Liver (tissue), 9 donors: ENCODE results near the gene GNAT1. TPM values are rescaled to one million over a fixed set of nuclear protein-coding genes. Genes with fewer than 3 reads are reported as not detected.

ENCODE experiments used
- DNase-seq: peaks from one replicate; pipeline ENCODE4 v3.0.0-alpha.2; 2017; ENCODE audit warnings: low spot score
- H3K27ac ChIP-seq, 2 donors: one replicate each; pipeline ENCODE4 v1.7.0; 2013; ENCODE audit warnings: inconsistent platforms in 2 of 2, low read length in 2 of 2, control low read depth in 1 of 2, low read depth in 1 of 2, mild to moderate bottlenecking in 1 of 2
- H3K27me3 ChIP-seq, 4 donors: one replicate each; pipeline versions ENCODE4 v1.6.1 to v1.7.0; 2013; ENCODE audit warnings: low read length in 3 of 4, inconsistent platforms in 1 of 4, mild to moderate bottlenecking in 1 of 4, moderate library complexity in 1 of 4; ENCODE audit not compliant: control insufficient read depth in 4 of 4, insufficient read depth in 4 of 4
- H3K36me3 ChIP-seq, 4 donors: one replicate each; pipeline versions ENCODE4 v1.6.1 to v1.7.0; 2013; ENCODE audit warnings: low read length in 3 of 4, mild to moderate bottlenecking in 3 of 4, low read depth in 1 of 4, moderate library complexity in 1 of 4; ENCODE audit not compliant: control insufficient read depth in 4 of 4, insufficient read depth in 3 of 4
- H3K4me1 ChIP-seq, 4 donors: one replicate each; pipeline versions ENCODE4 v1.6.1 to v1.7.0; 2013; ENCODE audit warnings: low read length in 3 of 4, mild to moderate bottlenecking in 3 of 4, moderate library complexity in 1 of 4; ENCODE audit not compliant: control insufficient read depth in 4 of 4, insufficient read depth in 4 of 4
- H3K4me3 ChIP-seq, 3 donors: one replicate each; pipeline versions ENCODE4 v1.6.1 to v1.7.0; 2013; ENCODE audit warnings: low read length in 3 of 3, control low read depth in 1 of 3, low read depth in 1 of 3, mild to moderate bottlenecking in 1 of 3
- H3K9ac ChIP-seq, 2 donors: one replicate each; pipeline ENCODE4 v1.7.0; 2013; ENCODE audit warnings: low read length in 2 of 2, mild to moderate bottlenecking in 2 of 2, moderate library complexity in 2 of 2, control low read depth in 1 of 2, low read depth in 1 of 2
- H3K9me3 ChIP-seq, 4 donors: one replicate each; pipeline versions ENCODE4 v1.6.1 to v1.7.0; 2013; ENCODE audit warnings: low read length in 3 of 4; ENCODE audit not compliant: control insufficient read depth in 4 of 4
- ATF3 ChIP-seq: IDR thresholded peaks from 2 replicates; pipeline ENCODE4 v1.6.1; 2016; ENCODE audit warnings: antibody characterized with exemption
- EGR1 ChIP-seq, 2 donors: IDR thresholded peaks; 2 replicates each; pipeline ENCODE4 v1.6.1; 2016 to 2018; ENCODE audit warnings: antibody characterized with exemption in 2 of 2, low read depth in 2 of 2
- FOXA1 ChIP-seq: IDR thresholded peaks from 2 replicates; pipeline ENCODE4 v1.6.1; 2016; ENCODE audit warnings: antibody characterized with exemption
- FOXA2 ChIP-seq: IDR thresholded peaks from 2 replicates; pipeline ENCODE4 v1.6.1; 2016; ENCODE audit warnings: antibody characterized with exemption
- GABPA ChIP-seq, 2 donors: IDR thresholded peaks in 1 of 2; conservative IDR thresholded peaks in 1 of 2; 2 replicates each; pipeline ENCODE4 v1.6.1; 2016; ENCODE audit warnings: antibody characterized with exemption in 2 of 2, mild to moderate bottlenecking in 1 of 2, moderate library complexity in 1 of 2
- HNF4A ChIP-seq, 2 donors: conservative IDR thresholded peaks; 2 replicates each; pipeline ENCODE4 v1.6.1; 2016; ENCODE audit warnings: antibody characterized with exemption in 2 of 2, mild to moderate bottlenecking in 2 of 2
- HNF4G ChIP-seq: IDR thresholded peaks from 2 replicates; pipeline ENCODE4 v1.6.1; 2016; ENCODE audit warnings: antibody characterized with exemption
- JUND ChIP-seq, 2 donors: IDR thresholded peaks; 2 replicates each; pipeline ENCODE4 v1.6.1; 2016; ENCODE audit warnings: antibody characterized with exemption in 2 of 2
- NR2F2 ChIP-seq: IDR thresholded peaks from 2 replicates; pipeline ENCODE4 v1.6.1; 2016; ENCODE audit warnings: antibody characterized with exemption
- RAD21 ChIP-seq, 2 donors: IDR thresholded peaks; 2 replicates each; pipeline ENCODE4 v1.6.1; 2016; ENCODE audit warnings: antibody characterized with exemption in 2 of 2, mild to moderate bottlenecking in 2 of 2
- RXRA ChIP-seq, 2 donors: IDR thresholded peaks; 2 replicates each; pipeline ENCODE4 v1.6.1; 2017 to 2018; ENCODE audit warnings: antibody characterized with exemption in 2 of 2, mild to moderate bottlenecking in 1 of 2
- SP1 ChIP-seq: IDR thresholded peaks from 2 replicates; pipeline ENCODE4 v1.6.1; 2018; ENCODE audit warnings: antibody characterized with exemption, mild to moderate bottlenecking
- TAF1 ChIP-seq: conservative IDR thresholded peaks from 2 replicates; pipeline ENCODE4 v1.6.1; 2016; ENCODE audit warnings: antibody characterized with exemption, mild to moderate bottlenecking
- YY1 ChIP-seq: IDR thresholded peaks from 2 replicates; pipeline ENCODE4 v1.6.1; 2016; ENCODE audit warnings: antibody characterized with exemption, mild to moderate bottlenecking
- WGBS: extraction: QIAGEN DNeasy Blood & Tissue Kit; methylation state at CpG from one replicate; pipeline ENCODE4 v1.1.7; 2013; 5-methylcytosine and 5-hydroxymethylcytosine counted together
- polyA plus RNA-seq, 2 donors: library from polyadenylated mRNA; stranded (reverse) in 1 of 2; unstranded in 1 of 2; fragments of 200-250 nt in 1 of 2; fragments of >200 nt in 1 of 2; fragmentation: Nextera tagmentation in 1 of 2; extraction: Ambion mirVana in 1 of 2; gene quantifications; one replicate each; pipeline versions ENCODE4 v1.2.1 to v1.2.3, GENCODE V29; 2013 to 2015
- total RNA-seq, 2 donors: library from RNA; depleted of rRNA; stranded (reverse); fragments of >200 nt; gene quantifications; one replicate each; pipeline ENCODE4 v1.2.3, GENCODE V29; 2014
- TF ChIP-seq, protein P1 (sequence below): fragments of 150-350 bp; IDR thresholded peaks from 2 replicates; pipeline ENCODE4 v1.5.1; 2017; ENCODE audit warnings: improper control_type of control experiment, low read depth, low read length; ENCODE audit not compliant: missing input control
- TF ChIP-seq, protein P2 (sequence below): IDR thresholded peaks from 2 replicates; pipeline ENCODE4 v1.6.1; 2016; ENCODE audit warnings: antibody characterized with exemption, mild to moderate bottlenecking
- donor health status: healthy.
- donor health status: healthy.
- donor health status: healthy.
- donor health status: healthy.
- donor health status: healthy.

GNAT1 gene
- total and polyA plus RNA-seq, 4 donors: 0.08 TPM; not detected in 3

GRCh38 chr3:50213373-50213772 lies 22.0 kb downstream of the GNAT1 start:
- H3K4me3 ChIP-seq: no peak overlapping the region
- H3K36me3 ChIP-seq: peaks cover 4 to 10% (median 6%) of the 10 kb centered on the region in 4 donors
- DNase-seq: no peak
- WGBS: 33% methylated on average over 12 of the region's 12 CpGs
- H3K9ac ChIP-seq: peak overlapping the region; percentile 40 to 69
- H3K9me3 ChIP-seq: no peaks in the 10 kb centered on the region
- H3K4me1 ChIP-seq: peaks cover 21 to 83% (median 74%) of the 10 kb centered on the region in 4 donors
- H3K27me3 ChIP-seq: no peaks in the 10 kb centered on the region
- TF ChIP-seq NR2F2 (no peak), JUND (IDR thresholded peaks at IDR 0.05) (no peak), GABPA (IDR thresholded peaks at IDR 0.05 in 1 of 2, conservative IDR thresholded peaks at IDR 0.05 in 1 of 2) (no peak), HNF4A (conservative IDR thresholded peaks at IDR 0.05) (no peak), FOXA2 (no peak), SP1 (no peak), YY1 (no peak), RXRA (IDR thresholded peaks at IDR 0.05) (no peak), RAD21 (IDR thresholded peaks at IDR 0.05) (no peak), FOXA1 (no peak), EGR1 (IDR thresholded peaks at IDR 0.05; ENCODE audit: low read depth in 2 of 2) (no peak), TAF1 (no peak), HNF4G (no peak), ATF3 (no peak)
- TF ChIP-seq, protein P1, sequence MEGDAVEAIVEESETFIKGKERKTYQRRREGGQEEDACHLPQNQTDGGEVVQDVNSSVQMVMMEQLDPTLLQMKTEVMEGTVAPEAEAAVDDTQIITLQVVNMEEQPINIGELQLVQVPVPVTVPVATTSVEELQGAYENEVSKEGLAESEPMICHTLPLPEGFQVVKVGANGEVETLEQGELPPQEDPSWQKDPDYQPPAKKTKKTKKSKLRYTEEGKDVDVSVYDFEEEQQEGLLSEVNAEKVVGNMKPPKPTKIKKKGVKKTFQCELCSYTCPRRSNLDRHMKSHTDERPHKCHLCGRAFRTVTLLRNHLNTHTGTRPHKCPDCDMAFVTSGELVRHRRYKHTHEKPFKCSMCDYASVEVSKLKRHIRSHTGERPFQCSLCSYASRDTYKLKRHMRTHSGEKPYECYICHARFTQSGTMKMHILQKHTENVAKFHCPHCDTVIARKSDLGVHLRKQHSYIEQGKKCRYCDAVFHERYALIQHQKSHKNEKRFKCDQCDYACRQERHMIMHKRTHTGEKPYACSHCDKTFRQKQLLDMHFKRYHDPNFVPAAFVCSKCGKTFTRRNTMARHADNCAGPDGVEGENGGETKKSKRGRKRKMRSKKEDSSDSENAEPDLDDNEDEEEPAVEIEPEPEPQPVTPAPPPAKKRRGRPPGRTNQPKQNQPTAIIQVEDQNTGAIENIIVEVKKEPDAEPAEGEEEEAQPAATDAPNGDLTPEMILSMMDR: no peak
- TF ChIP-seq, protein P2, sequence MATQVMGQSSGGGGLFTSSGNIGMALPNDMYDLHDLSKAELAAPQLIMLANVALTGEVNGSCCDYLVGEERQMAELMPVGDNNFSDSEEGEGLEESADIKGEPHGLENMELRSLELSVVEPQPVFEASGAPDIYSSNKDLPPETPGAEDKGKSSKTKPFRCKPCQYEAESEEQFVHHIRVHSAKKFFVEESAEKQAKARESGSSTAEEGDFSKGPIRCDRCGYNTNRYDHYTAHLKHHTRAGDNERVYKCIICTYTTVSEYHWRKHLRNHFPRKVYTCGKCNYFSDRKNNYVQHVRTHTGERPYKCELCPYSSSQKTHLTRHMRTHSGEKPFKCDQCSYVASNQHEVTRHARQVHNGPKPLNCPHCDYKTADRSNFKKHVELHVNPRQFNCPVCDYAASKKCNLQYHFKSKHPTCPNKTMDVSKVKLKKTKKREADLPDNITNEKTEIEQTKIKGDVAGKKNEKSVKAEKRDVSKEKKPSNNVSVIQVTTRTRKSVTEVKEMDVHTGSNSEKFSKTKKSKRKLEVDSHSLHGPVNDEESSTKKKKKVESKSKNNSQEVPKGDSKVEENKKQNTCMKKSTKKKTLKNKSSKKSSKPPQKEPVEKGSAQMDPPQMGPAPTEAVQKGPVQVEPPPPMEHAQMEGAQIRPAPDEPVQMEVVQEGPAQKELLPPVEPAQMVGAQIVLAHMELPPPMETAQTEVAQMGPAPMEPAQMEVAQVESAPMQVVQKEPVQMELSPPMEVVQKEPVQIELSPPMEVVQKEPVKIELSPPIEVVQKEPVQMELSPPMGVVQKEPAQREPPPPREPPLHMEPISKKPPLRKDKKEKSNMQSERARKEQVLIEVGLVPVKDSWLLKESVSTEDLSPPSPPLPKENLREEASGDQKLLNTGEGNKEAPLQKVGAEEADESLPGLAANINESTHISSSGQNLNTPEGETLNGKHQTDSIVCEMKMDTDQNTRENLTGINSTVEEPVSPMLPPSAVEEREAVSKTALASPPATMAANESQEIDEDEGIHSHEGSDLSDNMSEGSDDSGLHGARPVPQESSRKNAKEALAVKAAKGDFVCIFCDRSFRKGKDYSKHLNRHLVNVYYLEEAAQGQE: no peak
- peak overlapping the region; percentile 70 to 77 for H3K27ac ChIP-seq

- WGBS: 38% methylated on average over 10 of the region's 10 CpGs
- TF ChIP-seq HNF4A (conservative IDR thresholded peaks at IDR 0.05) (peak in 1 of 2 donors; percentile 77), YY1 (no peak), RAD21 (IDR thresholded peaks at IDR 0.05) (no peak), RXRA (IDR thresholded peaks at IDR 0.05) (peak; percentile 11 to 81)
- H3K27ac ChIP-seq: peak overlapping the region; percentile 44 to 77
Observed at GRCh38 chr3:50214824-50215223, 23.4 kb downstream of the GNAT1 start.

More at GRCh38 chr3:50214824-50215223, 23.4 kb downstream of the GNAT1 start:
- Histone ChIP-seq H3K36me3 (peaks cover 7 to 13% (median 11%) of the 10 kb centered on the region in 4 donors), H3K27me3 (no peaks in the 10 kb centered on the region), H3K4me1 (peaks cover 17 to 86% (median 72%) of the 10 kb centered on the region in 4 donors), H3K9ac (no peak overlapping the region), H3K9me3 (no peaks in the 10 kb centered on the region), H3K4me3 (no peak overlapping the region)
- DNase-seq: no peak
